IPS-11a (cell line): Measurements from ENCODE around the gene MACIR.

ENCODE experiments used
- H3K4me3 ChIP-seq: one replicate; pipeline ENCODE4 v1.5.1; 2013; ENCODE audit warnings: low read depth, low read length, control low read depth

MACIR gene

DNA sequence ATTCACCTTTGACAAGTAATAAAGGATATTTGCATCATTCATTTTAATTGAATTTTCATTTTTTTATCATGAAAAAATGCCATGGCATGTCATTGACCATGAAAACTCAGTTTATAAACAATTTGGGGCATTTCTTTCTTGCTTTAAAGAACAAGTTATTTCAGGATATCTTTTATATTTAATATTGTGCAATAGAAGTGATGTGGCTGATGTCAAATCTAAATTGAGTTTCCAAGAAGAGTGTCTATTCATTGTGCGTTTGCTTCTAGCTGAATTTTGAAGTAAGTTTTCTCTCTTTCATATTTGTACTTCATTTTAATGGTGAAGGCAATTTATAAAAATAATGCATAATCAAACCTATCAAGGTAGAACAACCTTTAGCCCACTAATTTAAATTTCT is 30.5 kb downstream of the MACIR start:
- H3K4me3 ChIP-seq = no peak overlapping the region

DNA sequence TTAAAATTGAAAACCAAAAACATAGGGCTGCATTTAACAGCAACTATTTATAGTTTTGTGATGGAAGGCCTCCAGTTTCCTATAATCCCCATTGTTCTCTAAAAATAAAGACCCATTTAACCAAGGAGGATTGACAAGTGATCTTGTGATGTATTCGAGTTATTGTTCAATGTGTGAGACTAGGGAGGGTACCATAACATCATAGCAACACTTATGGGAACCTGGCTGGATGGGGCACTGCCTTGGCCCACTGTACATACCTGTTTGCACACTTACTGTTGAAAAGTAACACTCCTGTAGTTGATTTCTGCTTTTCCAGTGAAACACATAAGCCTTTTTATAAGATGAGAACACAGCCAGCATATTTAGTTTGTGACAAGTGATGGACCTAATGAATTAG is 32.3 kb downstream of the MACIR start:
- no peak overlapping the region for H3K4me3 ChIP-seq

DNA sequence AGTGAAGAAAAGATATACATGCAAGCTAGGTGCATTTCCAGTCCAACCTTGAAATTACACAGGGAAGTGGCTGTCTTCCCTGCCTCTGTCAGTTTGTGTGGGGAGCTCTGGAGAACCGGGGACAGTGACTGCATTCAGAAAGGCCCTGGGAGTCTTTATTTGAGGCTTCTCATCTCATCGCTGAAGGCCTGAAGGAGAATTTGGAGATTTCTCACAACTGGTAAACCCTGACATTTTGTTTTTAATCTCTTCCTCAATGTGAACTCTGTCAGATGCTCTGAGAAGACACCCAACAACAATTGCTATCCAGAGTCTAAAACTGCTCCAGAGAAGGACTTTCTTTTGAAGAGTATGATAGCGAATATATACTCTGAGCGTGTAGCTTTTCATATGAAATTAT is 33.0 kb downstream of the MACIR start:
- no peak overlapping the region for H3K4me3 ChIP-seq

GRCh38 chr5:103293099-103293498 is 34.5 kb downstream of the MACIR start:
- no peak overlapping the region for H3K4me3 ChIP-seq

DNA sequence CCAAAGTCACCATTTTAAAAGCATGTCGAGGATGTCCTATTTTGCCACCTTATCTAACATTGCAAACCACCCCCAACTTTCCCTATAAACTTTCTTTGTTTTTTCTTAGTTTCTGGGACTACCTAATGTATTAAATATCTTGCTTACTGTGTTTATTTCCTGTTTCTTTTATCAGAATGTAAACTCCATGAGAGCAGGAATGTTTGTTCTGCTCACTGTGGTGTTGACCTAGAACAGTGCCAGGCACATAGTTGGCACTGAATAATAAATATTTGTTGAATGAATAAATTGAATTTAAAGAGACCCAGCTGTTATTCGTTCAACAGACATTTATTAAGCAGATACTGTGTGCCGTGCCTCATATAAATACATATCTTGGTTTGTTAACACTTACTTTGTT is 35.2 kb downstream of the MACIR start:
- H3K4me3 ChIP-seq = no peak overlapping the region

- H3K4me3 ChIP-seq = no peak overlapping the region
Observed at GRCh38 chr5:103294906-103295305, 36.3 kb downstream of the MACIR start.

GRCh38 chr5:103295424-103295823 is 36.9 kb downstream of the MACIR start:
- H3K4me3 ChIP-seq = no peak overlapping the region

GRCh38 chr5:103295871-103296270 is 37.3 kb downstream of the MACIR start:
- no peak overlapping the region for H3K4me3 ChIP-seq

- no peak overlapping the region for H3K4me3 ChIP-seq
Observed at GRCh38 chr5:103298117-103298516, 39.6 kb downstream of the MACIR start.

DNA sequence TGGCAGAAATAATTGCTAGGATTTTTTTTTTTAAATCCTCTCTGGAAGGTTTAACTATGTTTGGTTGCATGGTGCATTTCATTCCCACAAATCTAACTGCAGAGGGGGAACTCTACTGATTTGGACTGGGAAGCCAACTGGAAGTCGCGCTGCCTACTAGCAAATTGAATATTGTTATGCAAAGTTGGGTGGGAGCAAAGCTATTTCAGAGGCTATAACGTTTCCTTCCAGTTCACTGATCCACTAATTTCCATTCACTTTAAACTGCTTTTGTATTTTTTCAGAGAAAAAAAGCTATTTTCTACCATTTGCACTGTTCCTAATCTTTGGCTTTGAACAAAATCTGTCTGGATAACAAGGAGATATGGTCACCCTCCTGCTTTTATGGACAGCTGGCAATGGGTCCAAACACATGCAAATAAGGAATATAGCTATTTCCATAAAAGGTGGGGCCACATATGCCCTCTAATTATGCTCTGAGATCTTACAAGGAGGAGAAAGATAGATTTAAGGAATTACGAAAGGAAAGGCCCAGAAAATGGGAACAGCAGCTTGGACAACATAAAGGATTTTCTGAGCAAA is 40.1 kb downstream of the MACIR start:
- no peak overlapping the region for H3K4me3 ChIP-seq

- H3K4me3 ChIP-seq = no peak overlapping the region
Observed at GRCh38 chr5:103305809-103306208, 47.2 kb downstream of the MACIR start.

GRCh38 chr5:103307470-103307869 is 48.9 kb downstream of the MACIR start:
- H3K4me3 ChIP-seq = no peak overlapping the region

DNA sequence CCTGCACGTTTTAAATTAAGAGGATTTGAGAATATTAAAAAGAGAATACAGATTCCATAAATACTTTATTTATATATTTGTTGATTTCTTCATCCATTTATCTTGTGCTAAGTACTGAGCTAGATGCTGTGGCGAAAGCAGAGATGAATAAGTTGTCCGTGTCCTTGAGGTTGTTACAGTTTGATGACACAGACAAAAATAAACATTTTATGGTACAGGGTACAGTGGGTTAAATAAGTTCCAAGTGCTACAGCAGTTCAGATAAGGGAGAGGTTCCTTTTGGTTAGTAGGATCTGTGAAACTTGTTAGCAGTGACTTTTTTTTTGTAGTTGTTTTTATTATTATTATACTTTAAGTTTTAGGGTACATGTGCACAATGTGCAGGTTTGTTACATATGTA is 50.2 kb downstream of the MACIR start:
- no peak overlapping the region for H3K4me3 ChIP-seq

- no peak overlapping the region for H3K4me3 ChIP-seq
Observed at GRCh38 chr5:103313056-103313455, 54.5 kb downstream of the MACIR start.

DNA sequence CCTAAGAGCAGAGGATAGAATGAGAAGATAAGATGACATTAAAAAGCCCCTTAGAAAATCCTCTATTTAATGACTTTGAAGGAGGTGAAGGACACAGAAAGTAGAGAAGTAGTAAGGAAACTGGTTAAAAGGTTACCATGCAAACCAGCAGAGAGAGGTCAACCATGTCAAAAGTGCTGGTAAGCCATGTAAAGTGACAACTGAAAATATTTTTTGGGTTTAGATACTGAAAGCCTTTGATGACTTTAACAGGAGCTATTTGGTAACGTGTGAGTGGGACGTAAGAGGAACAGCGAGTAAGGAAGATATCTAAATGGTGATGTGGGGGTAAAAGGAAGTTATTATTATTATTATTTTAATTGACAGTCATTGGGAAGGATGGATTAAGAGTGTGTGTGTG is 56.9 kb downstream of the MACIR start:
- H3K4me3 ChIP-seq = no peak overlapping the region

DNA sequence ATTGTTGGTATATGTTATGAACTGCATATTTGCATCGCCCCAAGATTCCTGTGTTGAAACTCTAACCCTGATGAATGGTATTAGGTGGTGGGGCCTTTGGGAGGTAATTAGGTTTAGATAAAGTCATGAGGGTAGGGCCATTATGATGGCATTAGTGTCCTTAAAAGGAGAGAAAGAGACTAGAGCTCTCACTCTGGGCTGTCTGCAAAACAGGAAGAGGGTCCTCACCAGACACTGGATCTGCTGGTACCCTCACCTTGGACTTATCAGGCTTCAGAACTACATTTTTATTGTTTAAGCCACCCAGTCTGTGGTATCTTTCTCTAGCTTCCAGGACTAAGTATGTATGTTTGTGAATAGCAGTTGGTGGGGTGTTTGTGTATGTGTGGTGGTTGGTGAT is 68.9 kb downstream of the MACIR start:
- no peak overlapping the region for H3K4me3 ChIP-seq

- H3K4me3 ChIP-seq = no peak overlapping the region
Observed at GRCh38 chr5:103327893-103328292, 69.3 kb downstream of the MACIR start.
